Measurements from ENCODE around the gene OR10A4.

GRCh38 chr11:6920702-6921101 lies 44.3 kb downstream of the OR10A4 start, which contains the start of gene OR2D3:
- no peak for TF ChIP-seq MAZ (IDR thresholded peaks at IDR 0.05; ENCODE audit: borderline replicate concordance, low read depth, low read length)
- no peak for TF ChIP-seq CTCF (conservative IDR thresholded peaks at IDR 0.05; ENCODE audit: low read depth, low read length)
- TF ChIP-seq USF2 (IDR thresholded peaks at IDR 0.05; ENCODE audit: low read depth, low read length): no peak
- no peak for TF ChIP-seq ELK1 (IDR thresholded peaks at IDR 0.05; ENCODE audit: borderline replicate concordance, low read depth, low read length)
- TF ChIP-seq POLR2A (IDR thresholded peaks at IDR 0.05; ENCODE audit: low read depth, low read length): no peak
- no peak for TF ChIP-seq RAD21 (IDR thresholded peaks at IDR 0.05; ENCODE audit: low read length)
- no peak for TF ChIP-seq CEBPB (IDR thresholded peaks at IDR 0.05; ENCODE audit: low read depth, low read length)
- no peak for TF ChIP-seq RFX5 (IDR thresholded peaks at IDR 0.05; ENCODE audit: low read depth, low read length)
- TF ChIP-seq RCOR1 (IDR thresholded peaks at IDR 0.05; ENCODE audit: insufficient replicate concordance, low read length): no peak
- TF ChIP-seq SMC3 (IDR thresholded peaks at IDR 0.05; ENCODE audit: low read depth, low read length): no peak

All from IMR-90 (cell line).